Dendritic cell treated with granulocyte-macrophage colony-stimulating factor and Interleukin-4, amounts not matched to agents 40 ng/mL and 50 ng/mL, for 4 days (primary cell): Measurements from ENCODE around the gene EXOC3L2.

Source experiments
- H3K27ac Mint-ChIP-seq: one replicate; pipeline ENCODE4 v1.8.0; 2022; ENCODE audit warnings: mild to moderate bottlenecking, mixed read lengths
- H3K27me3 Mint-ChIP-seq: one replicate; pipeline ENCODE4 v1.8.0; 2022; ENCODE audit warnings: mild to moderate bottlenecking, mixed read lengths
- H3K36me3 Mint-ChIP-seq: one replicate; pipeline ENCODE4 v1.8.0; 2022; ENCODE audit warnings: low read depth, mixed read lengths
- H3K4me1 Mint-ChIP-seq: one replicate; pipeline ENCODE4 v1.8.0; 2022; ENCODE audit warnings: low read depth, mixed read lengths
- H3K4me3 Mint-ChIP-seq: one replicate; pipeline ENCODE4 v1.8.0; 2022; ENCODE audit warnings: mild to moderate bottlenecking, moderate library complexity, mixed read lengths
- H3K9me3 Mint-ChIP-seq: one replicate; pipeline ENCODE4 v1.8.0; 2022; ENCODE audit warnings: mixed read lengths
- intact Hi-C: fragments of 100-400 bp; cut with micrococcal nuclease; formaldehyde crosslinking; loops from one replicate; pipeline ENCODE4 v1.15.0; 2022

Gene EXOC3L2

GRCh38 chr19:45163156-45163555, 82.1 kb downstream of the EXOC3L2 start:
- Mint-ChIP-seq H3K36me3 (no peaks in the 10 kb centered on the region), H3K9me3 (no peaks in the 10 kb centered on the region), H3K4me1 (peaks cover 16% of the 10 kb centered on the region), H3K27ac (no peak overlapping the region), H3K27me3 (peaks cover 51% of the 10 kb centered on the region), H3K4me3 (no peak overlapping the region)
- intact Hi-C loops = no loop called here

DNA sequence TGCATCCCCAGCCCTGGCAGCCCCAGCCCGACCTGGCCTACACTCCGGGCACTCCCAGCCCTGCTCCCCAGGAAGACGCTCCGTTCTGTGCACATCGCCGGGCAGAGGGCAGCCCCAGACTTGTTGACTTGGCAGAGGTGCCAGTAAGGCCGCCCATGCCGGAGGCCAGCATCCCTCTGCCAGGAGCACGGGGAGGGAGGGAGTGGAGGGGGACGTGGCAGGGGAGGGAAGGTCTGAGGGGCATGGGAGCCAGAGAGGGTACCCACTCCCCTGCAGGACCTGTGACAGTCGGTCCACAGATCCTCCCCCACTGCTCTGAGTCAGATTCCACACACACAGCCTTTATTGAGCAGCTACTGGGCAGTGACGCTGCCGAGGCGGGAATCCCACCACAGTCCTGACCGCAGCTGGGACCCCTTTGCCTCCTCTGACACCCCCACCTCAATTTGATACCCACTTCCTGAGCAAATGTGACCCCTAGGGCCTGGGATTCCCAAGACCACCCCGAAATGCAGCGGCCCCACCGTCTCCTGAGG, 82.5 kb downstream of the EXOC3L2 start:
- no peak overlapping the region for H3K27ac Mint-ChIP-seq
- no peak overlapping the region for H3K4me3 Mint-ChIP-seq
- intact Hi-C loops = no loop called here
- H3K9me3 Mint-ChIP-seq = no peaks in the 10 kb centered on the region
- peaks cover 16% of the 10 kb centered on the region for H3K4me1 Mint-ChIP-seq
- H3K27me3 Mint-ChIP-seq = peaks cover 54% of the 10 kb centered on the region
- H3K36me3 Mint-ChIP-seq = no peaks in the 10 kb centered on the region
